Stimulated activated CD8-positive, alpha-beta memory T cell treated with anti-CD3 and anti-CD28 coated beads, Interleukin-7, amount 100 ng/mL, for 1 hour (primary cell): ENCODE data around the gene FHDC1.
"Not testable (repeated sequence)": the region's sequence is repeated elsewhere in the genome, so short reads cannot be mapped to it uniquely, and the experiment has no call there.

Source experiments
- DNase-seq, 2 donors: peaks; one replicate each; pipeline ENCODE4 v3.0.0-alpha.2; 2020; ENCODE audit warnings: low read depth in 2 of 2

Gene FHDC1, protein sequence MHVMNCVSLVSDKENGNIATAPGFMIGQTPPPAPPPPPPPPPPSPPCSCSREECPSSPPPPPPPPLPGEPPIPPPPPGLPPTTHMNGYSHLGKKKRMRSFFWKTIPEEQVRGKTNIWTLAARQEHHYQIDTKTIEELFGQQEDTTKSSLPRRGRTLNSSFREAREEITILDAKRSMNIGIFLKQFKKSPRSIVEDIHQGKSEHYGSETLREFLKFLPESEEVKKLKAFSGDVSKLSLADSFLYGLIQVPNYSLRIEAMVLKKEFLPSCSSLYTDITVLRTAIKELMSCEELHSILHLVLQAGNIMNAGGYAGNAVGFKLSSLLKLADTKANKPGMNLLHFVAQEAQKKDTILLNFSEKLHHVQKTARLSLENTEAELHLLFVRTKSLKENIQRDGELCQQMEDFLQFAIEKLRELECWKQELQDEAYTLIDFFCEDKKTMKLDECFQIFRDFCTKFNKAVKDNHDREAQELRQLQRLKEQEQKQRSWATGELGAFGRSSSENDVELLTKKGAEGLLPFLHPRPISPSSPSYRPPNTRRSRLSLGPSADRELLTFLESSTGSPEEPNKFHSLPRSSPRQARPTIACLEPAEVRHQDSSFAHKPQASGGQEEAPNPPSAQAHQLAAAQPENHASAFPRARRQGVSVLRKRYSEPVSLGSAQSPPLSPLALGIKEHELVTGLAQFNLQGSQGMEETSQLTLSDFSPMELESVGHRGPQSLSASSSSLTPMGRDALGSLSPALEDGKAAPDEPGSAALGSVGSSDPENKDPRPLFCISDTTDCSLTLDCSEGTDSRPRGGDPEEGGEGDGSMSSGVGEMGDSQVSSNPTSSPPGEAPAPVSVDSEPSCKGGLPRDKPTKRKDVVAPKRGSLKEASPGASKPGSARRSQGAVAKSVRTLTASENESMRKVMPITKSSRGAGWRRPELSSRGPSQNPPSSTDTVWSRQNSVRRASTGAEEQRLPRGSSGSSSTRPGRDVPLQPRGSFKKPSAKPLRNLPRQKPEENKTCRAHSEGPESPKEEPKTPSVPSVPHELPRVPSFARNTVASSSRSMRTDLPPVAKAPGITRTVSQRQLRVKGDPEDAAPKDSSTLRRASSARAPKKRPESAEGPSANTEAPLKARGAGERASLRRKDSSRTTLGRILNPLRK

DNA sequence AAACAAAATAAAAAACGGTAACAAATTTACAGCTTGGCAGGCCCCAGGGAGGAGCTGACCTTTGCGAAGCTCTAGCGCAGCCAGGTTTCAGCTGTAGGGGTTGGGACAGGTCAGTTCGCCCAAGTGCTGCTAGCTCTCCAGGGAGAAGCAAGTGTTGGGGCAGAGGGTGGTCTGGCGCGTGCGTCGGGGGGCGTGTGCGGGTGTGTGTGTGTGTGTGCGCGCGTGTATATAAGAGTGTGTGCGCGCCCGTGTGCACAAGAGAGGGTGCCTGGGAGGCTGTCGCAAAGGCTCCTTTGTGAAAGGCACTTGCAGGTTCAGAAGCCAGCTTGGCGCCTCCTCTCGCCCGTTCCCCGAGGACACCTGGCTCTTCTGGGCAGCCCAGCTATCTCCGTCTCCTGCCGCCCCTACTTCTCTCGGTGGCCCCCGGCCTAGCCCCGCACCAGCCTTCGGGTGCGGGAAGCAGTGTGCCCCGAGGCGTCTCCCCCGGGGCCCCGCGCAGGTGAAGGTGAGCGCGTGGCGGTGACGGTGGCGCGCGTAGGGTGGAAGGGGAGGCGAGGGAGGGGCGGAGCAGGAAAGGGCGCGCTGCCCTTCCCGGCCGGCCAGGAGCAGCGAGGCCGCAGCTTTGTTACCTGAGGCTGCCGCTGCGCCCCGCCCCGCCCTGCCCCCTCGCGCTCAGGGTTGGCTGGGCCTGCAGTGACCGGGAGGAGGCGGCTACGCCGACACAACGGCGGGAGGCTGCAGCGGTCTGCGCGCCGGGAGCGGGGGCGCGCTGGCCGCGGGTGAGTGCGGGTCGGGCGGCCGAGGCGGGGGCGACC lies at the start of gene FHDC1:
Gene FHDC1 (plus strand): TSS at position 693 of the 815 bp plus-strand sequence. CDS start 6,735 bp downstream, outside the sequence.
- no peak for DNase-seq

DNA sequence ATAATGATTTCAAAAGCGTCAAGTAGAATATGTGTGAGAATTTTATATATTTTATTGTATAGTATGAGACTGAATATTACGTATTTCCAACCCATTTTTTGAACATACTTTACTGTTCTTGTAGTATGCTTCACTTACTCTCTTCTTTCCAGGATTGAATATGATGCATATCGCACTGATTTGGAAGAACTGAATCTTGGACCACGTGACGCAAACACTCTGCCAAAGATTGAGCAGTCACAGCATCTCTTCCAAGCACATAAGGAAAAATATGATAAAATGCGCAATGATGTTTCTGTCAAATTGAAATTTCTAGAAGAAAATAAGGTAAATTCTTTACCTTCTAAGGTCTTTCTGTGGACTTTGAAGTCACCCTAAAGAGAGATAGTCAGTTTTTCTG lies 48.1 kb upstream of the FHDC1 start:
- no peak for DNase-seq

DNA sequence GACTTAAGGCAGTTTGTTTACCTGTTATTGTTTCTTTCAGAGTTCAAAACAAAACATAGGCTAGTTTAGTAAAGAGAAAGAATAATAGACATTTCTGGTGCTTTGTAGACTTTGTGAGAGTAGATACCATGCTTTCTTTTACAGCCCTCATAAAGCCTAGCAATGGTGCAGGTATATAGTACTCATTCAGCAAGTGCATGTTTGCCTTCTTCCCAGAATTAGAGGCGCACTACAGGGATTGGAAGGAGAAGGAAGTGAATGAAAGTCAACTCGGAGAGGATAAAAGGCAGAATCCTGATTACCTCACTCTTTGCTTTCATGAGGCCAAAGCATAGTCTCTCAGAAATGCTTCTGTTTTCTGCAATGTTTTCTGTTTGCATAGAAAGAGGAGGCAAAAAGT lies 43.1 kb upstream of the FHDC1 start:
- DNase-seq, result no peak

DNA sequence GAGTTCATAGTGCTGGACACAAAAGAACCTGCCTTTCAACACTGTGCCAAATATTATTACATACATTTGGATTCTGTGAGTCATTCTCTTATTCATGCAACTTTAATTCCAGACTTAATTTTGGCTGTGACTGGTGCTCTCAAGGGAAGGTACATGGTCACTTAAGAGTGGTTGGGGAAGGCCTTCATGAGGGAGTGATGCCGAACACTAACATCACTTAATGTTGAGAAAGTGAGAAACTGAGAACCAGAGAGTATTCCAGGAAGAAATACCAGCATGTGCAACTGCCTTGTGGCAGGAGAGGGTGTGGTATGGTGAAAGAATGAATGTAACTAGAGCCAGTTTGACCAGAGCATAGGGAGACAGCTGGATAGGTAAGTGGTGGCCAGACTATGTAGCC lies 41.5 kb upstream of the FHDC1 start:
- no peak for DNase-seq

DNA sequence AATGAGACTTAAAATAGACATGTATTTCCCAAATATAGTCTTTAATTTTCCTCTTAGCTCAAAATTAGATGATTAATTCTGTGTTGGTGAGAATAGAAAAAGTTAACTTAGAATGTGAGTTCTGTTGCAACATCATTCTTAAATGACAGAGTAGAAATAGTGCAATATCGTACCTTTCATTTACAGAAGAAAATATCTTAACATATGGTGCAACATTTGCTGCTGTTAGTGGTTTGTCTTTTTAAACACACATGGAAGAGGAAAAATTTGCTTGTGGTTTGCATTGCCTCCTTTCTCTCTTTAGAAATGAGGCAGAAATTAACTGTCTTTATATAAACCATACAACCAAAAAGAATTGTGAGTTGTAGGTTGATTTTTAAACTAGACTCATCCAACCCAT lies 39.3 kb upstream of the FHDC1 start:
- DNase-seq, result no peak

DNA sequence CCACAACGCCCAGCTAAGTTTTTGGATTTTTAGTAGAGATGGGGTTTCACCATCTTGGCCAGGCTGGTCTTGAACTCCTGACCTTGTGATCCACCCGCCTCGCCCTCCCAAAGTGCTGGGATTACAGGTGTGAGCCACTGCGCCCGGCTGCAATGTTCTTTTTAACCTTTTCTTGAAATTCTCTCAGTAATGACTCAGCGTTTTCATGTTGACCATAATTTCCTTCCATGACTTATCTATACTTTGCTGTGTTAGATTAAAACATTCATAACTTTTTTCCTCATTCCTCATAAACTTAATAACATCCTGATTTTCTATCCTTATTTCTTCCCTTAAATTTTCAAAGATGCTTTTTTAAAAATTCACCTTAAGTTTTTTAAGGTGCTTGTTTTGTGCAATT lies 38.0 kb upstream of the FHDC1 start:
- not testable (repeated sequence) for DNase-seq

DNA sequence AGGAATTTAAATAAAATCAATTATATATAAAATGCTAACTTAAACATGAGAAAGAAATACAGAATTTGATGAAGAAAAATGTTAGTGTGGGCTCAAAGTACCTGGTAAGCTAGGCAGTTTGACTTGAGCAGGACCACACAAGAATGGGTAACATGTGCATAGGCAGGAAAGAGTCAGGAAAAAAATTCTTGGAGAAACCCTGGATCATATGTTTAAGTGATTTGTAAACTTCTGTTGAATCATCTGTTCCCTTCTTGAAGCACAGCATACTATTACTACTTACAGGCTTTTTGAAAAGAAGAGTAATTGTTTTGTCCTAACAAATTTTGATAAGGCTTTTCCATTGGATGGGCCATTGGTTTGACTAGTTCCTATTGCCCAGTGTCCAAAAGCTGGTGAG lies 37.5 kb upstream of the FHDC1 start:
- DNase-seq, result no peak

DNA sequence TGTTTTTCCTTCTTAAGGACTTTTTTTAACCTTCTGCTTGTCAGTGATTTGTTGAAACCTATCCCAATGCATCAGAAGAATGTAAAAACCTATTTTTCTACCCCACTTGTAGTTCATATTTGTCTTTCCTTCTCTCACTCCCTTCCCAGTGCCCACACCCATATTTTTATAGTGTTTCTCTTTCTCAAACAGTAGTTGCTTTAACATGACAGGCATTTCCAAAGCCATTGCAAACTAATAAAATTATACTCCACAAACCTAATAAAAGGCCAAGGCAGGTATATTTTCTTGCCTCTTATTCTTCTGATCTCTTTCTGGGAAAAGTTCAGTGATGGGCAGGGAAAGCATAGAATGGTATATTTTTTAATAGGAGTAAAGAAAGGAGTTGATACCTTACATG lies 35.7 kb upstream of the FHDC1 start:
- no peak for DNase-seq

DNA sequence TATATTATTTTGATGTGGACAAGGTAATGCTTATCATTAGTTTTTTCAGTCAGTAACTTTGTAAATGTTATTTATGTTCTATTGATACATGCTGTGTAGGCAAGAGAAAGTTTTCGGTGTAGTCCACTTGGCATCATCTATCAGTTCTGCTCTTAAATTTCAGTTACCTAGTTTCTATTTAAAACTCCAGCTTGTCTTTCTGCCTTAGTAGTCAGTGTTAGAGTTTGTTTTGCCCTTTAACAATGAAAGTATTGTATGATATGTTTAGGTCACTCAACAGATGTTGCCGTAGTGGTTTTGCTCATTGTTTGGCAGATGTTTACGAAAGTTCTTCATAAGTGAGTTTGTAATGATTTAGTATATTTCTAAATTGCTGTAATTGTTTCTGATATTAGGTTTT lies 34.9 kb upstream of the FHDC1 start:
- DNase-seq, result no peak

DNA sequence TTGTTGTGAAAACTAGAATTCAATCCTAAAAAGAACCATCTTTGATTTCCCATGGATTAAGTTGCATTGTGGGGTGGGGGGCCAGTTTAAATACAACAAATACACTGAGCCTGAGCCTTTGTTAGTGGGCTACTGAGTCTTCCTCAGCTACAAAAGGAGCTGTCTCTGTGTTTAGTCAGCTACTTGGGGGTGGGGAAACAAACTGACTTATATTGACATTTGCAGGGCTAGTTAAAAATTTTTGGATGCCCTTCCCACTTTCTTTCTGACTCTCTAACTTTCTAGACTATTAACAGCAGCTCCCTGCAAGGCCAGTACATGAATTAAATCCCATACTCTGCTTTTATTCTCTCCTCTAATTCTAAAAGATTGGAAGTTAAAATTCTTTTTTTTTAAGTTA lies 32.5 kb upstream of the FHDC1 start:
- DNase-seq, result no peak

DNA sequence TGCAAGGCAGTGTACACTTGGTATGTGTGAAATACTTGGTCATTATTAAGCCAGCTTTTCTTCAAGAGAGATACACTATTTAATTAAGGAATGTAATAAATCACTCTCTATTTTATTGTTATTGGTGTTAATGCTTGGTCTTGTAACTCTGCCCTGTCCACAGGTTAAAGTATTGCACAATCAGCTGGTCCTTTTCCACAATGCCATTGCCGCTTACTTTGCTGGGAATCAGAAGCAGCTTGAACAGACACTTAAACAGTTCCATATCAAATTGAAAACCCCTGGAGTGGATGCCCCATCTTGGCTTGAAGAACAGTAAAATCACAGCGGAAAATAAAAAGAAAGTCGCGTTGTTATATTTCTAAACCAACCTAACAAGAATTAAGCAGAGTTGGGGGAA lies 26.2 kb upstream of the FHDC1 start:
- DNase-seq, result no peak

DNA sequence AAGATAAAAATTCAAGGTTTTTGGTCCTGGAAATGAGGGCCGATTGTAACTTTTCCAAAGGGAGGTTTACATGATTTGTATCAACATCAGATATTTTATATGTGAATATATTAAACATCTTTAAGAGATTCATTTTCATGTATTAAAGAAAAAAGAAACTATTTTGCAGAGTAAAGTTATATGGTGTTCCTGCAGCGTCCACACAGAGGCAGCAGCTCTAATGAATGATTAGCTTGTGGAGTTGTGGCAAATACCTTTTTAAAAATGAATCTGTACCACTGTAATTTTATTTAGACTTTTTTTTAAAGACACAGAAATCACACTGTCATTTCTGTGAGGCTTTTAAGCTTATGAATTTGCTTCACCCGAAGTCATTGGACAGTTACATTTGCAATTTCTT lies 25.6 kb upstream of the FHDC1 start:
- DNase-seq, result no peak

DNA sequence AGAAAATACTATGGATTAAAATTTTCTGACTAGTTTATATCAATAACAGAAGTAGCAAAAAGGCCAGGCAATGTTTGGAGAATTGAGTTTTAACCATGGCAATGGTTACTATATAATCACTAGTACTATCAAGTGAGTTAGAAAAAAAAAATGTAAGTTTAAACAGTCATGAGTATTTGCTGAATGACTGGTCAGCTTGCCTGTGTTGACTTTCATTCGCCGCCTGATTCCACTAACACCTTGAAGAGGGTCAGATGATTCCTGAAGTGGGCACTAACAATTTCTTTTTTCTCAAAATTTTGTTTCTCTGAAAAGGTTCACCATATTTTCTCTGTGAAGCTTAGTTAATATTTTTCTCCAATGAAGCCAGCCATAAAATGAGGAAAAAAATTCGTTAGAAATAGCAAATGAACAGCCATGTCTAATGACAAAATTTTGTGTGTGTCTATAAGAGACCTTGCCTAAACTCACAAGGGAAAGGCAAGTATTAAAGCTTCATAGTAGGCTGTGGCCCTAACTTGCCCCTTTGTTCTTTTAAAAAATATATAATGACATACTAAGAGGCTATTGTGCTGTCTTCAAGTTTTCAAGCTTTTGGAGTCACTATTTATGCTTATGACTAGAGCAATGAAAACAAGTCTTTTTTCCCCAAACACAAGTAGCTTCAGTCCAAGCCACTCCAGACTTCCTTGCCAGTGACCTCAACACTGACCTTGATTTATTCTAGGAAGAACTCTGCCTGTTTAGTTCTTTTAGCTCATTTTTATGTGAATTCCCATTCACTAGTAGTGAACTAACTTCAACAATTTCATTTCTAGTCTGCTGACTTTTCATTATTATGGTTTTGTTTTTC lies 18.4 kb upstream of the FHDC1 start:
- no peak for DNase-seq

DNA sequence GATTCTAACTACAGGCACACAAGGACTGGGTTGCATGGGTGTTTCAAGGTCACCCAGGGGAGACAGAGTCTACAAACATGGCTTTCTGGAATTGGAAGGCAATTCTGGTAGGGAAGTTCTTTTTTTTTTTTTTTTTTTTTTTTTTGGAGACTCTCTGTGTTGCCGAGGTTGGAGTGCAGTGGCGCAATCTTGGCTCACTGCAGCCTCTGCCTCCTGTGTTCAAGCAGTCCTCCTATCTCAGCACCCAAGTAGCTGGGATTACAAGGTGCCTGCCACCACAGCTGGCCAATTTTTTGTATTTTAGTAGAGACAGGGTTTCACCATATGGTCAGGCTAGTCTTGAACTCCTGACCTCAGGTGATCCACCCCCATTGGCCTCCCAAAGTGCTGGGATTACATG lies 16.3 kb upstream of the FHDC1 start:
- no peak for DNase-seq

DNA sequence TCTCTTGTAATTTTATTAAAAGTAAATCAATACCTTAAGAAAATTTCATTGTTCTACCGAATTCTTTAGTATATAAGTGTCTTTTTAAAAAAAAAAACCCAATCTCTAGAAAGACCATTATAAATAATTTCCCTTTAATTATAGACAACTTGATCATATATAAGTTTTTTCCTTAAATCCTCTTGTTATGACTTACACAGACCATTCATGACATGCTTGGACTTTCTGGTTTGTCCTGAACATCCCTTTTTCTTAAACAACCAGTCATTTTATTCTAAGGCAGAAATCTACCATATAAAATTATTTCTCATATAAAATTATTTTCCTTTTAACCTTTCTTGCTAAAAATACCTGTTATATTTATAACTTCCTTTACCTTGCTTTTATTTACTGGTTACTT lies 15.4 kb upstream of the FHDC1 start:
- DNase-seq, result no peak

DNA sequence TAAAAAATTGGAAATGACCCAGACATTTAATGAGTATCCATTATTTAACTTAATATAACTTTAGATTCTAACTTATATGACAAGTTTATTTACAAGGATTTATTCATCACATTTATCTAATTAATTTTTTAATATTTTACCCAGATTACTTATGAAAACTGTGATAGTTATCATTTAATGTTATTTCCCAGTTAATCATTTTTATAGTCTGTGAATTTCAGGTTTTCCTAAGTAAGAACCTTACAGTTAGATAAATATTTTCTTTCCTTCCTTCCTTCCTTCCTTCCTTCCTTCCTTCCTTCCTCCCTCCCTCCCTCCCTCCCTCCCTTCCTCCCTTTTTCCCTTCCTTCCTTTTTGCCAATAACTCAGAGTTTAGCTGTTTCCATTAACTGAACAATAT lies 14.8 kb upstream of the FHDC1 start:
- no peak for DNase-seq

DNA sequence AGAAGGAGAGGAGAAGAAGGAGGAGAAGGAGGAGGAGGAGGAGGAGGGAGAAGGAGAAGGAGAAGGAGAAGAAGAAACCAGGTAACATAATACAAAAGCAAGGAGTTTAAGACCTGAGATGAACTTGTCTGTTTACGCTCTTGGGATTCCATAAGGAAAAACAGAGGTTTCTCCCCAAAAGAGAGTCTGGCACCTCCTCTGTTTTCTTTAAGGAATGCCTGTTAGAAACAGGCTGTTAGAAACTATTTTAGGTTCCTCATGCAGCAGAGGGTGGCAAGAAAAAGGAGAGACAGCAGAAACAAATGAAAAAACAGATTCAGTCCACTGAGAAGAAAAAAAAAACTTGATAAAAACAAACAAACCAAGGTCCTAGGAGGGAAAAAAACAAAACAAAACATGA lies 10.3 kb upstream of the FHDC1 start:
- DNase-seq, result no peak

DNA sequence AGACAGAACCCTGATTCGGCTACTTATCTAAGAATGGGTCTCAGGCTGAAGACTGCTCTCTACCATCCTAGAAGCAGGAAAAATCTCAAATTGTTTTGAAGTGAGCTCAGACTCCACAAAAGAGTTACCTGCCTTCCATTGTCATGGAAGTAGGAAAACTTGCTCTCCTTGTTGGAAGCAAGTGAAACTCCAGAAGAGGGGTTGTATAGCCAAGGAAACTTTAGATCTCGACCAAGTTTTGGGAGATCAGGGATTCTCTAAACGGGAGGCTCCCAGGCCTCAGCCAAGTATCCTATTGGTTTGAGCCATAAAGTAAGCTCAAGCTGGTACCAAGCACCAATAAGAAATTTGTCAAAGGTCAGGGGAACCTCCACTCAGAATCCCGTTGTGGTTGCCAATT lies 9.2 kb upstream of the FHDC1 start:
- no peak for DNase-seq

DNA sequence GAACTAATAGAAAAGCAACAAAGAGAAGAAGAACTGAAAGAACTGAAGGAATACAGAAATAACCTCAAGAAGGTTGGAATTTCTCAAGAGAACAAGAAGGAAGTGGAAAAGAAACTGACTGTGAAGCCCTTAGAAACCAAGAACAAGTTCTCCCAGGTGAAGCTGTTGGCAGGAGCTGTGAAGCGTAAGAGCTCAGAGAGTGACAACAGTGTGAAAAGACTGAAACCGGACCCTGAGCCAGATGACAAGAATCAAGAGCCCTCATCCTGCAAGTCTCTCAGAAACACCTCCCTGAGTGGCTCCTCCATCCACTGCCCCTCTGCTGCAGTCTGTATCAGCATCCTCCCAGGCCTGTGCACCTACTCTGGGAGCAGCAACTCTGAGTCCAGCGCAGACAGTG lies 8.4 kb upstream of the FHDC1 start:
- no peak for DNase-seq

DNA sequence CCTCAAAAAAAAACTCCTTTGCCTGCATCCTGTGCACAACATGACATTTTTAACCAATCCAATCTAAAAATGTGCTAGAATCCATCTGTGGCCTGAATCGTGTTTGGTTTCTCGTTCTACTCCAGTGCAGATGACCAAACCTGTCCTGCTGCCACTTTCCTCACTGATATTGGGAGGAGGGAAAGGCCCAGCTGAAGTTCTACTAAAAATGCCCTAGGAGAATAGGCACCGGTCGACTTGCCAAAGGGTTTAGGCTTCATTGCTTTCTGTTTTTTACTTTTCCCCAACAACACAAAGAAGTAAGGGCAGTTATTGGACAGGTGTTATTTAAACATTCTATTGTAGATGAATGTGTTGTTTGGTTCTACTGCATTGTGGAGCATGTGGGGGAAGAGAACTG lies 7.8 kb upstream of the FHDC1 start:
- no peak for DNase-seq

DNA sequence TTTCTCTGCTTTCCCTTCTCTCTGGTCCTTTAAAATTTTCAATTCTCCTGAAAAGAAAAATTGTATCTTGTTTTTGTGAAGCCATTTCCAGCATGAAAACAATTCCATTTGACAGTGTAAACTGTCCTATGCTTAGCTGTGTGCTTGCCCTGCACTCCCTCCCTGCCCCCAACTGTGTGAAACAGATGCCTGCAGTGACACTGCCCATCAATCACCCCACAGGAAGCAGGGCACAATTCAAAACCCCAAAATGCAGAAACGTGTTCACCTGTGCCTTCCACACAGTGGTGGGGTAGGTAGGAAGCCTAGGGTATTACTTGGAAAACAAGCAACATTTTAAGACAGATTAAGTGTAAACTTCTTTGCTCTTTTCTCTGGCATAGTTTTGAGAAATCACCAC lies 6.2 kb upstream of the FHDC1 start:
- no peak for DNase-seq
